SU-DHL-6 (cell line): Measurements from ENCODE around the gene MOGAT3.

ENCODE experiments used
- CTCF ChIP-seq: fragments of 200-600 bp; sonication (generic); IDR thresholded peaks from one replicate; pipeline ENCODE4 v1.5.1; 2017; ENCODE audit warnings: antibody characterized with exemption, mild to moderate bottlenecking, low read length, moderate library complexity; ENCODE audit not compliant: insufficient read depth, poor library complexity, severe bottlenecking
- EZH2phosphoT487 ChIP-seq: fragments of 200-600 bp; sonication (generic), shearing (Covaris generic); conservative IDR thresholded peaks from 2 replicates; pipeline ENCODE4 v1.6.1; 2018; ENCODE audit warnings: mild to moderate bottlenecking, antibody characterized with exemption, low read length, moderate library complexity, mixed read lengths

- TF ChIP-seq CTCF (no peak), EZH2phosphoT487 (no peak)
Observed at GRCh38 chr7:101156866-101157589, 43.8 kb downstream of the MOGAT3 start.
